Activated naive CD8-positive, alpha-beta T cell treated with anti-CD3 and anti-CD28 coated beads, Interleukin-2, amount 10 ng/mL, durations not matched to agents 7 days and 5 days (primary cell): ENCODE measurements around the gene PTK7. TPM values are rescaled to one million over a fixed set of nuclear protein-coding genes. Genes with fewer than 3 reads are reported as not detected.

Source experiments
- ATAC-seq: fragments of 150-1000 bp; cut with Tn5 transposase; one replicate; pipeline ENCODE4 v1.10.0; 2021; ENCODE audit warnings: low read depth, moderate library complexity
- POLR2A ChIA-PET: fragments of 350-600 bp; sonication (Branson Sonifier 250); formaldehyde crosslinking; loops from one replicate; lab custom pipeline; 2021; ENCODE audit warnings: antibody characterized with exemption; lab: Charles Lee
- DNase-seq: peaks from one replicate; pipeline ENCODE4 v3.0.0; 2021
- H3K27ac Mint-ChIP-seq: one replicate; pipeline ENCODE4 v1.8.0; 2022; ENCODE audit warnings: mild to moderate bottlenecking, mixed read lengths
- H3K27me3 Mint-ChIP-seq: one replicate; pipeline ENCODE4 v1.8.0; 2022; ENCODE audit warnings: mild to moderate bottlenecking, moderate library complexity, mixed read lengths
- H3K36me3 Mint-ChIP-seq: one replicate; pipeline ENCODE4 v1.8.0; 2021; ENCODE audit warnings: mild to moderate bottlenecking, mixed read lengths
- H3K4me1 Mint-ChIP-seq: one replicate; pipeline ENCODE4 v1.8.0; 2021; ENCODE audit warnings: mixed read lengths
- H3K4me3 Mint-ChIP-seq: one replicate; pipeline ENCODE4 v1.8.0; 2022; ENCODE audit warnings: mild to moderate bottlenecking, moderate library complexity, mixed read lengths
- H3K9me3 Mint-ChIP-seq: one replicate; pipeline ENCODE4 v1.8.0; 2021; ENCODE audit warnings: mixed read lengths
- total RNA-seq, 2 experiments: library from RNA; stranded (reverse); gene quantifications; one replicate each; pipeline ENCODE4 v1.2.3, GENCODE V29; 2021

Gene PTK7
- total RNA-seq, 2 experiments from 2014 or later = 1.4 to 1.9 TPM

DNA sequence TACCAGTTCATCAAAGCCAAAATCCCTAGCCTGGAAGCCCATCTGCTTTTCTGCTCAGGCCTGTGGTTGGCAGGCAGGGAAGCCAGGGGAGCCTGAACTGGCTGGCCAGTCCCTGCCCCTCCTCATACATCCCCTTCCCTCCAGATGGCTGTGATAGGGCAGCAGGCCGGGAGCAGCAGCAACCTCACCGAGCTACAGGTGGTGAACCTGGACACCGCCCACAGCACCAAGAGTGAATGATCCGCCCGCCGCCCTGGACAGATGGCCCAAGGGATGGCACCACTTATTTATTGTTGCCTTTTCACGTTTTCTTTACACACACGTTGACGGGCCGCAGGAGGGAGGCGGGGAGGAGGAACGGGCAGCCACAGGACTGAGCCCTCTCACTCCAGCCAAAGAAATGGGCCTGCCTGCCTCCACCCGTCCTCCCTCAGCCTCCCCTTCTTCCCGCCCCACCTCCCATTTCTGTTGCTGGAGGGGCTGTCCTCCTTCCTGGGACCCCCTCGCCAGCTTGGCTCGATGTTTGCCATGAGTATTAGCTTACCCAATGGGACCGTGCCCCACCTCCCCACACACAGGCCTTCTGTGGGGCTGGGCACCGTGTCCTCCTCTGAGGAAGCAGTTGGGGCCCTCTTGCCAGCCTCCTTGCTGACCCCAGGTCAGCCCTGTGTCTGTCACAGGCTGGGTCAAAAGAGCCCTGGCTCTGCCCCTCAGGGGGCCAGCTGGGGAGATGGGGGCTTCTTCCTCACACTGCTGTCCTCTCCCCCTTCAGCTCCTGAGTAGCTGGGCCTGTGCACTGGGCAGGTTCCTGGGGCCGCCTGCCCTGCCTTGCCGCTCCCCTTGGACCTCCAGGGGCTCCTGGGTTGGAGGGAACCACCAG lies 103.1 kb downstream of the PTK7 start:
- DNase-seq (no peak), ATAC-seq (no peak)
- Mint-ChIP-seq H3K27ac (peak overlapping the region; percentile 16), H3K4me3 (no peak overlapping the region), H3K36me3 (peaks cover 25% of the 10 kb centered on the region), H3K9me3 (no peaks in the 10 kb centered on the region), H3K27me3 (no peaks in the 10 kb centered on the region), H3K4me1 (peaks cover 42% of the 10 kb centered on the region)
- POLR2A ChIA-PET = no interaction called here

- Mint-ChIP-seq H3K27ac (no peak overlapping the region), H3K4me1 (peaks cover 42% of the 10 kb centered on the region), H3K36me3 (peaks cover 26% of the 10 kb centered on the region), H3K4me3 (no peak overlapping the region), H3K27me3 (no peaks in the 10 kb centered on the region), H3K9me3 (no peaks in the 10 kb centered on the region)
- DNase-seq (no peak), ATAC-seq (no peak)
- POLR2A ChIA-PET = interaction anchor here (1.5 kb wide), 1 partner anchor 49 kb away, joined by 8 read pairs; the partner anchor contains the start of gene DNPH1
Measured at GRCh38 chr6:43180058-43180457, 103.9 kb downstream of the PTK7 start.

GRCh38 chr6:43180985-43181384 lies 104.9 kb downstream of the PTK7 start:
- ATAC-seq (no peak), DNase-seq (no peak)
- POLR2A ChIA-PET = interaction anchor here (0.9 to 2.7 kb wide), 3 partner anchors 8 to 202 kb away, joined by 3 to 22 read pairs (median 8); partner anchors contain the start of genes DNPH1, PEX6 and SRF
- H3K9me3 Mint-ChIP-seq = no peaks in the 10 kb centered on the region
- H3K4me1 Mint-ChIP-seq = peaks cover 38% of the 10 kb centered on the region
- peaks cover 26% of the 10 kb centered on the region for H3K36me3 Mint-ChIP-seq
- peak overlapping the region; percentile 56 for H3K4me3 Mint-ChIP-seq
- peak overlapping the region; percentile 94 for H3K27ac Mint-ChIP-seq
- H3K27me3 Mint-ChIP-seq = no peaks in the 10 kb centered on the region

DNA sequence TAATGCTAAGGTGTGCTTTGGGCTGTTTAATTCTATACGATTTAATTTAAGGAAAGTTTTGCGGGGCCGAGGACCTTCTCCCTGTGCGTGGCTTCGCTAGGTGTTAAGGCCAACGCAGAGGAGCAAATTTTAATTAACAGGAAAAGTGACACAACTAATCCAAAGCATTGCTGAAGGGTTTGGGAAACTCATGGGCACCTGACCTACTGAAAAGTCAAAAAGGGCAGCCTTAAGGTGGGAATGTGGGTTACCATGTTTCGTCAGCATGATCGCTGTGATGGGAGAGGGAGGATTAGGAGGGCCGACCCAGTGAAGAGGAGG lies 105.5 kb downstream of the PTK7 start:
- Mint-ChIP-seq H3K27ac (peak overlapping the region; percentile 94), H3K9me3 (no peaks in the 10 kb centered on the region), H3K36me3 (peaks cover 27% of the 10 kb centered on the region), H3K4me3 (peak overlapping the region; percentile 99), H3K4me1 (peaks cover 35% of the 10 kb centered on the region), H3K27me3 (no peaks in the 10 kb centered on the region)
- DNase-seq = no peak
- ATAC-seq = no peak
- POLR2A ChIA-PET = interaction anchor here (0.6 to 2.7 kb wide), 7 partner anchors 9 to 1017 kb away, joined by 3 to 22 read pairs (median 3); partner anchors contain the start of genes CNPY3, PEX6 and SRF

- ATAC-seq (peak; percentile 94), DNase-seq (peak; percentile 89)
- Mint-ChIP-seq H3K4me3 (peak within 1 kb of the TSS; percentile 99), H3K9me3 (no peaks in the 10 kb centered on the region), H3K4me1 (peaks cover 35% of the 10 kb centered on the region), H3K27me3 (no peaks in the 10 kb centered on the region), H3K36me3 (peaks cover 28% of the 10 kb centered on the region), H3K27ac (peak within 1 kb of the TSS; percentile 94)
- POLR2A ChIA-PET = interaction anchor here (0.6 to 2.7 kb wide), 11 partner anchors 10 to 1065 kb away, joined by 3 to 22 read pairs (median 3); partner anchors contain the start of genes CNPY3, DNPH1, HSP90AB1 and PEX6
Measured at GRCh38 chr6:43181942-43182860, 106.1 kb downstream of the PTK7 start, which contains the start of gene CUL9. TSS of gene CUL9 (plus strand) at chr6:43182196. CDS start at chr6:43184311, 2,115 bp downstream.

DNA sequence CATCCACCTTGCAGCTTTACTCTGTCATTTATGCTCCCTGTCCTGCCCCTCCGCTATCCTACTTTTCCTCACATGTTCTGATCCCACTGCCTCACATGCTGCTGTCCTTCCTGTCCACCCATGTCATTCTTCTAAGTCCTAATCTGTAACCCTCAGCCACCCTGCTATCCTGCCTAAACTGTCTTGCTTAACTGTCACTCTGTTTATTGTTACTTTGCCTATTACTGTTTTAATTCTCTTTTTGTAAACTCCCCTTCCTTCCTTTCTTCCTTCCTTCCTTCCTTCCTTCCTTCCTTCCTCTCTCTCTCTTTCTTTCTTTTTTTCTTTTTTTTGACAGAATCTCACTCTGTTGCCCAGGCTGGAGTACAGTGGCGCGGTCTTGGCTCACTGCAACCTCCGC lies 107.3 kb downstream of the PTK7 start:
- Mint-ChIP-seq H3K4me3 (peak overlapping the region; percentile 99), H3K36me3 (peaks cover 27% of the 10 kb centered on the region), H3K27ac (peak overlapping the region; percentile 94), H3K27me3 (no peaks in the 10 kb centered on the region), H3K4me1 (peaks cover 35% of the 10 kb centered on the region), H3K9me3 (no peaks in the 10 kb centered on the region)
- ATAC-seq (no peak), DNase-seq (no peak)
- POLR2A ChIA-PET = interaction anchor here (1.2 to 2.7 kb wide), 3 partner anchors 11 to 46 kb away, joined by 3 to 22 read pairs (median 6); partner anchors contain the start of genes DNPH1 and SRF

GRCh38 chr6:43184268-43184985 lies 108.3 kb downstream of the PTK7 start:
- H3K9me3 Mint-ChIP-seq = no peaks in the 10 kb centered on the region
- H3K27ac Mint-ChIP-seq = peak overlapping the region; percentile 60
- POLR2A ChIA-PET = interaction anchor here (0.9 to 1.5 kb wide), 3 partner anchors 10 to 131 kb away, joined by 3 to 5 read pairs (median 3); partner anchors contain the start of gene CUL7
- H3K36me3 Mint-ChIP-seq = peaks cover 23% of the 10 kb centered on the region
- DNase-seq (no peak), ATAC-seq (no peak)
- no peaks in the 10 kb centered on the region for H3K27me3 Mint-ChIP-seq
- H3K4me3 Mint-ChIP-seq = peak overlapping the region; percentile 52
- peaks cover 35% of the 10 kb centered on the region for H3K4me1 Mint-ChIP-seq

DNA sequence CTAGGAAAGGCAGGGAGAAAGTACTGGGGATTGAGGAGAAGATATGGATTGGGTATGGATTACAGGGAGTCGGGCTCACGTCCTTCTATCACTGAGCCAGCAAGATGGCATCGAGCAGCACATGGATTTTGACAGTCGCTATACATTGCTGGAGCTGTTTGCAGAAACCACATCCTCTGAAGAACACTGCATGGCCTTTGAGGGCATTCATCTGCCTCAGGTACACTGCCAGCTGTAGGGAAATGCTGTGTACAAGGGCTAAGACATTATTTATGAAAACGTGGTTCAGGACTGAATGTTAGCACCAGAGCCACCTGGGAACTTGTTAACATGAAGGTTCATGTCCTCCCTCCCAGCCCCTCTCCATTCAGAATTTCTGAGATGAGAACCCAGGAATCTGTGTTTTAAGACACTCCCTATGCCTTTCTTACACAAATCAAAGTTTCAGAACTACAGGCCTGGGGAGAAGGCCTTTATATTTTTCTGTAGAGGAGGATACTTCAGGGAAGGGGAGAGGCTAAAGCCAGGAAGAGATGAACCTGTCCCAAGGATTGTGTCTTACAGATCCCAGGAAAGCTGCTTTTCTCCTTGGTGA lies 109.4 kb downstream of the PTK7 start:
- POLR2A ChIA-PET = interaction anchor here (0.6 to 1.5 kb wide), 3 partner anchors 11 to 184 kb away, joined by 3 to 5 read pairs (median 3); partner anchors contain the start of genes DNPH1 and ZNF318
- Mint-ChIP-seq H3K27ac (peak overlapping the region; percentile 72), H3K36me3 (peaks cover 23% of the 10 kb centered on the region), H3K27me3 (no peaks in the 10 kb centered on the region), H3K4me1 (peaks cover 35% of the 10 kb centered on the region), H3K9me3 (no peaks in the 10 kb centered on the region), H3K4me3 (peak overlapping the region; percentile 20)
- DNase-seq (peak; percentile 7), ATAC-seq (peak; percentile 49)

- Mint-ChIP-seq H3K4me1 (peaks cover 36% of the 10 kb centered on the region), H3K27ac (peak overlapping the region; percentile 17), H3K36me3 (peaks cover 23% of the 10 kb centered on the region), H3K4me3 (no peak overlapping the region), H3K27me3 (no peaks in the 10 kb centered on the region), H3K9me3 (no peaks in the 10 kb centered on the region)
- peak; percentile 20 for DNase-seq
- ATAC-seq = no peak
- POLR2A ChIA-PET = interaction anchor here (0.6 to 0.9 kb wide), 2 partner anchors 43 to 184 kb away, joined by 3 read pairs; partner anchors contain the start of genes DNPH1 and ZNF318
Measured at GRCh38 chr6:43186019-43186418, 109.9 kb downstream of the PTK7 start.

DNA sequence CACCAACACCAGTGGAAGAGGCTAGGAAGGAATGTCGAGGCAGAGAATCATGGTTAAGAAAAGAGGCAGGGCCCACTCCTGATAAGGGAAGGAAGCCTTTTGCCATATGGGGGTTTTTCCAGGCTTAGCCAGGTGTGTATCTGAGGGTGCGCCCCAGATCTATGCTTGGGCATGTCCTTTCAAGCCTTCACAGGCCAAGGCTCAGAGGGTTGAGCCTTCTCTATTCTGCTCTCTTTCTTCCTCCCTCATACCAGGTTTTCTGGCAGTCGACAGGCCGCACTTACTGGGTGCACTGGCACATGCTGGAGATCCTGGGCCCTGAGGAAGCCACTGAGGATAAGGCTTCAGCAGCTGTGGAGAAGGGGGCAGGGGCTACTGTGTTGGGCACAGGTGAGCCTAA lies 110.6 kb downstream of the PTK7 start:
- ATAC-seq = no peak
- peaks cover 23% of the 10 kb centered on the region for H3K36me3 Mint-ChIP-seq
- DNase-seq = no peak
- H3K27ac Mint-ChIP-seq = peak overlapping the region; percentile 17
- peaks cover 31% of the 10 kb centered on the region for H3K4me1 Mint-ChIP-seq
- no peak overlapping the region for H3K4me3 Mint-ChIP-seq
- no peaks in the 10 kb centered on the region for H3K9me3 Mint-ChIP-seq
- no peaks in the 10 kb centered on the region for H3K27me3 Mint-ChIP-seq
- POLR2A ChIA-PET = interaction anchor here (0.5 kb wide), 1 partner anchor 381 kb away, joined by 3 read pairs; no protein-coding TSS in a partner anchor

DNA sequence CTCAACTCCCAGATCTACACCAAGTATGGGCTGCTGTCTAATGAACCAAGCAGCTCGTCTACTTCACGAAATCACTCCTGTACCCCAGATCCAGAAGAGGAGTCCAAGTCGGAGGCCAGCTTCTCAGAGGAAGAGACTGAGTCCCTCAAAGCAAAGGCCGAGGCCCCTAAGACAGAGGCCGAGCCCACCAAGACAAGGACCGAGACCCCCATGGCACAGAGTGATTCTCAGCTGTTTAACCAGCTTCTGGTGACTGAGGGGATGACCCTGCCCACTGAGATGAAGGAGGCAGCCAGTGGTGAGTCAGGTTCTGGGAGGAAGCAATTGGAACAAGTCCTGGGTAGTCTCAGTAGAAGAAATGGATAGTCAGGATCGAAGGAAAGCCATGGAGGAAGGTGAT lies 111.7 kb downstream of the PTK7 start:
- DNase-seq (peak; percentile 15), ATAC-seq (no peak)
- H3K36me3 Mint-ChIP-seq = peaks cover 23% of the 10 kb centered on the region
- POLR2A ChIA-PET = no interaction called here
- no peaks in the 10 kb centered on the region for H3K9me3 Mint-ChIP-seq
- no peak overlapping the region for H3K4me3 Mint-ChIP-seq
- H3K27me3 Mint-ChIP-seq = no peaks in the 10 kb centered on the region
- peaks cover 25% of the 10 kb centered on the region for H3K4me1 Mint-ChIP-seq
- no peak overlapping the region for H3K27ac Mint-ChIP-seq

GRCh38 chr6:43188426-43188825 lies 112.3 kb downstream of the PTK7 start:
- Mint-ChIP-seq H3K4me3 (no peak overlapping the region), H3K9me3 (no peaks in the 10 kb centered on the region), H3K36me3 (peaks cover 23% of the 10 kb centered on the region), H3K27ac (no peak overlapping the region), H3K27me3 (no peaks in the 10 kb centered on the region), H3K4me1 (peaks cover 19% of the 10 kb centered on the region)
- POLR2A ChIA-PET = interaction anchor here (0.8 kb wide), 1 partner anchor 10 kb away, joined by 4 read pairs; no protein-coding TSS in a partner anchor
- DNase-seq (peak; percentile 16), ATAC-seq (no peak)
